ENCODE data around the gene FRMPD4. TPM values are rescaled to one million over a fixed set of nuclear protein-coding genes. Genes with fewer than 3 reads are reported as not detected.
A peak's percentile ranks its signal among the peaks of the same experiment; 100 is the strongest.

The FRMPD4 gene
- total RNA-seq, 2 donors from 2014 or later: 0.10 to 0.19 TPM

- intact Hi-C loops (cut with DNase I): no loop called here
- no peak for DNase-seq (ENCODE audit: low spot score)
Measured at GRCh38 chrX:12685541-12685940, 547.3 kb downstream of the FRMPD4 start.

- intact Hi-C loops (cut with DNase I): no loop called here
Measured at GRCh38 chrX:12686331-12686730, 548.1 kb downstream of the FRMPD4 start.

GRCh38 chrX:12690646-12691045 is 552.4 kb downstream of the FRMPD4 start:
- no peak for DNase-seq (ENCODE audit: low spot score)
- intact Hi-C loops (cut with DNase I): no loop called here

More at GRCh38 chrX:12686331-12686730, 548.1 kb downstream of the FRMPD4 start:
- DNase-seq (ENCODE audit: low spot score): no peak

- intact Hi-C loops (cut with DNase I): no loop called here
- no peak for DNase-seq (ENCODE audit: low spot score)
Measured at GRCh38 chrX:12693754-12694153, 555.5 kb downstream of the FRMPD4 start.

- intact Hi-C loops (cut with DNase I): no loop called here
- no peak for DNase-seq (ENCODE audit: low spot score)
Measured at GRCh38 chrX:12700745-12701144, 562.5 kb downstream of the FRMPD4 start.

GRCh38 chrX:12701628-12702027 is 563.4 kb downstream of the FRMPD4 start:
- DNase-seq (ENCODE audit: low spot score): peak; percentile 79
- intact Hi-C loops (cut with DNase I): no loop called here

- intact Hi-C loops (cut with DNase I): no loop called here
- no peak for DNase-seq (ENCODE audit: low spot score)
Measured at GRCh38 chrX:12702509-12703091, 564.3 kb downstream of the FRMPD4 start.

- no peak for DNase-seq (ENCODE audit: low spot score)
- intact Hi-C loops (cut with DNase I): no loop called here
Measured at GRCh38 chrX:12704706-12705105, 566.4 kb downstream of the FRMPD4 start.

- intact Hi-C loops (cut with DNase I): no loop called here
Measured at GRCh38 chrX:12709047-12709446, 570.8 kb downstream of the FRMPD4 start.

GRCh38 chrX:12711435-12712040 is 573.3 kb downstream of the FRMPD4 start:
- DNase-seq (ENCODE audit: low spot score): no peak
- intact Hi-C loops (cut with DNase I): no loop called here

More at GRCh38 chrX:12709047-12709446, 570.8 kb downstream of the FRMPD4 start:
- no peak for DNase-seq (ENCODE audit: low spot score)

GRCh38 chrX:12716574-12716973 is 578.3 kb downstream of the FRMPD4 start:
- DNase-seq (ENCODE audit: low spot score): peak; percentile 75
- intact Hi-C loops (cut with DNase I): no loop called here

- intact Hi-C loops (cut with DNase I): no loop called here
- no peak for DNase-seq (ENCODE audit: low spot score)
Measured at GRCh38 chrX:12719837-12720236, 581.6 kb downstream of the FRMPD4 start.

- intact Hi-C loops (cut with DNase I): no loop called here
- no peak for DNase-seq (ENCODE audit: low spot score)
Measured at GRCh38 chrX:12721042-12721441, 582.8 kb downstream of the FRMPD4 start.

GRCh38 chrX:12722314-12722713 is 584.0 kb downstream of the FRMPD4 start:
- intact Hi-C loops (cut with DNase I): no loop called here
- DNase-seq (ENCODE audit: low spot score): no peak

- intact Hi-C loops (cut with DNase I): loop anchor here in 1 of 2 donors (2.0 kb wide), 1 partner anchor 73 kb away; no protein-coding TSS in a partner anchor
Measured at GRCh38 chrX:12741416-12741815, 603.1 kb downstream of the FRMPD4 start.

GRCh38 chrX:12747433-12747832 is 609.2 kb downstream of the FRMPD4 start:
- intact Hi-C loops (cut with DNase I): no loop called here
- no peak for DNase-seq (ENCODE audit: low spot score)

More at GRCh38 chrX:12741416-12741815, 603.1 kb downstream of the FRMPD4 start:
- no peak for DNase-seq (ENCODE audit: low spot score)

- intact Hi-C loops (cut with DNase I): no loop called here
- DNase-seq (ENCODE audit: low spot score): no peak
Measured at GRCh38 chrX:12751887-12752286, 613.6 kb downstream of the FRMPD4 start.

GRCh38 chrX:12753366-12753765 is 615.1 kb downstream of the FRMPD4 start:
- no peak for DNase-seq (ENCODE audit: low spot score)
- intact Hi-C loops (cut with DNase I): no loop called here

- no peak for DNase-seq (ENCODE audit: low spot score)
- intact Hi-C loops (cut with DNase I): no loop called here
Measured at GRCh38 chrX:12758291-12758690, 620.0 kb downstream of the FRMPD4 start.

- intact Hi-C loops (cut with DNase I): no loop called here
- no peak for DNase-seq (ENCODE audit: low spot score)
Measured at GRCh38 chrX:12767856-12768255, 629.6 kb downstream of the FRMPD4 start.

- intact Hi-C loops (cut with DNase I): no loop called here
- DNase-seq (ENCODE audit: low spot score): no peak
Measured at GRCh38 chrX:12768491-12768890, 630.2 kb downstream of the FRMPD4 start.
